ENCODE measurements around the gene SLC25A21. TPM values are rescaled to one million over a fixed set of nuclear protein-coding genes. Genes with fewer than 3 reads are reported as not detected.

Gene SLC25A21
- total RNA-seq, 1 experiment from 2014 or later, result 1.3 TPM

- no peak for DNase-seq (ENCODE audit: low read depth)
- in situ Hi-C loops (cut with HindIII; ENCODE audit: low pct_unique_long_range_greater_than_20kb, low sequenced_read_pairs), result no loop called here
Measured at GRCh38 chr14:36748610-36749213, 423.7 kb downstream of the SLC25A21 start.

DNA sequence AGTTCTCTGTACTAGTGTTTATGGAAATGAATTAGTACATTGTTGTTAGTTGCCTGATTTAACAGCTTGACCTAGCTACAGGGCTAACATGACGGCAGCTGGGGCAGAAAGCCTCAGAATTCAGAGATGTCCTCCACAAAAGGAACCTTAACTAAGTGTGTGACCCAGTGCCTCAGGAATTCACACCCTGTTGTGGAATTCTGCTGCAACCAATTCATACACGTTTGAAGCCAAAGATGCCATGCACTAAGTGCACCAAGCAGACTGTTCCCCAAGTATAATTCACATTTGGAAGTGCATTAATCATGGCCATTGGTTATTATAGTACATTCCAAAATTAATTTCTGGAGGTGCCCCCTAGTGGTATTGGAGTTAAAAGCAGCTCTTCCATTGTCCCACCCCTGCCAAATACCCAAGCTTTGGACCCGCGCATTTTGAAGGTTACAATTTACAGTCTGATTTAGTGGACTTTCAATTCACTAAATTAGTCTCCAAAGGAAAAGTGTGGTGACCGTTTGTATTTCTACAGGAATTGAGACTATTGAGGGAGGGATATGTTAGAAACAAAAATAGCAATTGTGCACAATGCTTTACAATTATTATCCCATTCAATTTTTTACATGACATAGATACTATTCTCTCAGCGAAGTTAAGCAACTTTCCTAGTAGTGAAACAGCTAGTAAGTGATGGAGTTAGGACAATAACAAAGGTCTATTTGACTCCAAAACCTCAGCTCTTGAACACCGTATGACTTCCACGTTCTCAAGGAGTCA, 424.8 kb downstream of the SLC25A21 start:
- no peak for DNase-seq (ENCODE audit: low read depth)
- in situ Hi-C loops (cut with HindIII; ENCODE audit: low pct_unique_long_range_greater_than_20kb, low sequenced_read_pairs), result no loop called here

DNA sequence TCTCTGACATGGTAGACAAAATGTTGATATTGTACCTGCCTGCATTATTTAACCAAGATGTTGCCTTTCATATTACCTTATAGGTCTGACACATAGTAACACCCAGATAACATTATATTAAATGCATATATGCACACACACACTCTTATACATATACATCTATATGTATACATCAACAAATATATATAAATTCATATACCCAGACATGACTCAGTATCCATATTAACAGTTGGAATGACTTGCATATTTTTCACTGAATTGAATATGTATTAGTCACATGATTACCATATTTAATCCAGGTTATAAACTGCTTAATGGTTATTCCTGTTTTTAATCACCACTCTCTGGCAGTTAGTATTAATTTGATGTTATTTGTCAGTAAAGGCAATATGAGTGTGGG, 425.5 kb downstream of the SLC25A21 start:
- in situ Hi-C loops (cut with HindIII; ENCODE audit: low pct_unique_long_range_greater_than_20kb, low sequenced_read_pairs), result no loop called here
- DNase-seq (ENCODE audit: low read depth), result no peak

GRCh38 chr14:36741858-36742257, 430.5 kb downstream of the SLC25A21 start:
- no peak for DNase-seq (ENCODE audit: low read depth)
- in situ Hi-C loops (cut with HindIII; ENCODE audit: low pct_unique_long_range_greater_than_20kb, low sequenced_read_pairs), result no loop called here

- DNase-seq (ENCODE audit: low read depth), result no peak
- in situ Hi-C loops (cut with HindIII; ENCODE audit: low pct_unique_long_range_greater_than_20kb, low sequenced_read_pairs), result no loop called here
Measured at GRCh38 chr14:36738269-36738668, 434.1 kb downstream of the SLC25A21 start.

DNA sequence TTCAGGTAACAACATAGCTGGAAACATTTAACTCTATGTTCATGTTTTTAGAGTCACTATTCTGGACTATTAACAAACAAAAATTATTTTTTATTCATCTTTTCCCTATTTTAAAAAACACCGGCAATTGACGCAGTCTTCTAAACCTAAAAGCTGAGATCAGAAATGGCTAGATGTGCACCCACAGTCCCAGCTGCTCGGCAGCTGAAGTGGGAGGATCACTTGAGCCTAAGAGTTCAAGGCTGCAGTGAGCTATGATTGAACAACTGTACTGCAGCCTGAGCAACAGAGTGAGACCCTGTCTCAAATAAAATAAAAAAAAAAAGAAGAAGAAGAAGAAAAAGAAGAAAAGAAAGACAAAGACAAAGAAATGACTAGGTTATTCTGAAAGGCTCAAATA, 446.3 kb downstream of the SLC25A21 start:
- in situ Hi-C loops (cut with HindIII; ENCODE audit: low pct_unique_long_range_greater_than_20kb, low sequenced_read_pairs), result no loop called here
- DNase-seq (ENCODE audit: low read depth), result no peak

DNA sequence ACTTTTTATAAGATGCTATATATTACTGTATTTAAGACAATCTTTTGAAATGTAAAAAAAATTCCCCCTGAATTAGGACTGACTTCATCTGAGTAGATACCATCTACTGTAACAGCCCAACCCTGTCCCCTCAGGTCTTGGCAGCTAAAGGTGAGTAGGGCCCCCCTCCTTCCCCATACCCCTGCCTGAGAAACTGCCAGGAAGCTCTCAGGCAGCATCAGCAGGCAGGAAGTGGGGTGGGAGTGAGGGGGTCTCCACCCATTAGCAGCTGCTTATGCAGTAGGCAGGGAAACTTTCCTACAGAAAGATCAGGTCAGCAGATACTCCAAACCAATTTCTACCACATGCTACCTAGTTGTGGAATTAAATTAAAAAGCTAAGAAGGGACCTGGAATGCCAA, 448.2 kb downstream of the SLC25A21 start:
- no peak for DNase-seq (ENCODE audit: low read depth)
- in situ Hi-C loops (cut with HindIII; ENCODE audit: low pct_unique_long_range_greater_than_20kb, low sequenced_read_pairs), result no loop called here

DNA sequence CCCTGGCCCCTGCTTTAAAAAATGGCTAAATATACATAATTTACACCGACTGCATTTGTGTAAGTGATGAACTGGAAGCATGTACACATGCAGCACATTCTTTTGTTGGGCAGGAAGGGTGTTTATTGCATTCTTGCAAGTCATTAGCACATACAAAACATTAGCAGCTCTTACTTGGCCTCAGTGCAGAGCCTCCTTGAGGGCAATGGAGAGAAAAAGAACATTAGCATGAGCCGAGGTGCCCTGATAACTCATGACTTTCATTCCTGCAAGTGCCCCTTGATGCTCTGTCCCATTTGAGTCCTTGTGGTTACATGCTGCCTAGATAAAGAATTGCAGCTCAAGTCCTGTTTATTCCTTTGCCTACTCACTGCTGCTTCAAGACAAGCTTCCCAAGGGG, 448.9 kb downstream of the SLC25A21 start:
- in situ Hi-C loops (cut with HindIII; ENCODE audit: low pct_unique_long_range_greater_than_20kb, low sequenced_read_pairs), result no loop called here
- DNase-seq (ENCODE audit: low read depth), result no peak

DNA sequence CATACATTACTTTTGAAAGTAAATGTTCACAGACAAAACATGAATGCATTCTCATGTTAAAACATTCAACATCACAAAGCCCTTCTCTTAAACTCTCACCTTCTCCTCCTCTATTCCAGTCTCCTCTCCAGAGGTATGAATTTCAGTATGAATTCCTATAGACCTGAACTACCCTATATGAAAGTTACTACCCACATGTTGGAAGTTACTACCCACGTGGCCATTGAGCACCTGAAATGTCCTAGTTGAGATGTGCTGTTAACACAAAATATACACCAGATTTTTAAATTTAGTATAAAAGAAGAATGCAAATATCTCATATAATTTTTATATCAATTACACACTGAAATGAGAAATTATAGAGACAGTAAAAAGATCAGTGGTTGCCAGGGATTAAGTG, 450.5 kb downstream of the SLC25A21 start:
- no peak for DNase-seq (ENCODE audit: low read depth)
- in situ Hi-C loops (cut with HindIII; ENCODE audit: low pct_unique_long_range_greater_than_20kb, low sequenced_read_pairs), result no loop called here

GRCh38 chr14:36720657-36721056, 451.7 kb downstream of the SLC25A21 start:
- in situ Hi-C loops (cut with HindIII; ENCODE audit: low pct_unique_long_range_greater_than_20kb, low sequenced_read_pairs), result no loop called here

GRCh38 chr14:36719823-36720222, 452.6 kb downstream of the SLC25A21 start:
- no peak for DNase-seq (ENCODE audit: low read depth)
- in situ Hi-C loops (cut with HindIII; ENCODE audit: low pct_unique_long_range_greater_than_20kb, low sequenced_read_pairs), result no loop called here

More at GRCh38 chr14:36720657-36721056, 451.7 kb downstream of the SLC25A21 start:
- no peak for DNase-seq (ENCODE audit: low read depth)

GRCh38 chr14:36718216-36718615, 454.2 kb downstream of the SLC25A21 start:
- no peak for DNase-seq (ENCODE audit: low read depth)
- in situ Hi-C loops (cut with HindIII; ENCODE audit: low pct_unique_long_range_greater_than_20kb, low sequenced_read_pairs), result no loop called here

DNA sequence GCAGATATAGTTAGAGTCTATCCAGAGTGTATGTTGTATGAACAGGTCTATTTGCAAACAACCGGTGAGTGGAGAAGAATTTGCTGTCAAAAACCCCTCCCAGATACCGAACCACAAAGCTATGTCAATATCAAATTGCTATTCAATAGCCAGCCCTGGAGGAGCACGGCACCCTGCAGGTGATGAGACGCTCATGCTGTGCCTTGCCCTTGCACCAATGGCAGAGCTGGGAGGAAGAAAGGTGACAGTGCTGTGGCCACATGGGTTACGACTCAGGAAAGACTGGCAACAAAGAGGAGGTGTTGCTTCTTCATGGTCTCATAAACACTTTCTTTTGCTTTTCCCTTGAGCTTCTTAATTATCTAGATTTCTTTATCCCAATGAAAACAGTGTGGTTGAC, 455.0 kb downstream of the SLC25A21 start:
- no peak for DNase-seq (ENCODE audit: low read depth)

GRCh38 chr14:36716614-36717184, 455.7 kb downstream of the SLC25A21 start:
- in situ Hi-C loops (cut with HindIII; ENCODE audit: low pct_unique_long_range_greater_than_20kb, low sequenced_read_pairs), result no loop called here
- DNase-seq (ENCODE audit: low read depth), result no peak

More for the DNA sequence above, 455.0 kb downstream of the SLC25A21 start:
- in situ Hi-C loops (cut with HindIII; ENCODE audit: low pct_unique_long_range_greater_than_20kb, low sequenced_read_pairs), result no loop called here

- no peak for DNase-seq (ENCODE audit: low read depth)
- in situ Hi-C loops (cut with HindIII; ENCODE audit: low pct_unique_long_range_greater_than_20kb, low sequenced_read_pairs), result no loop called here
Measured at GRCh38 chr14:36713960-36714703, 458.3 kb downstream of the SLC25A21 start.

DNA sequence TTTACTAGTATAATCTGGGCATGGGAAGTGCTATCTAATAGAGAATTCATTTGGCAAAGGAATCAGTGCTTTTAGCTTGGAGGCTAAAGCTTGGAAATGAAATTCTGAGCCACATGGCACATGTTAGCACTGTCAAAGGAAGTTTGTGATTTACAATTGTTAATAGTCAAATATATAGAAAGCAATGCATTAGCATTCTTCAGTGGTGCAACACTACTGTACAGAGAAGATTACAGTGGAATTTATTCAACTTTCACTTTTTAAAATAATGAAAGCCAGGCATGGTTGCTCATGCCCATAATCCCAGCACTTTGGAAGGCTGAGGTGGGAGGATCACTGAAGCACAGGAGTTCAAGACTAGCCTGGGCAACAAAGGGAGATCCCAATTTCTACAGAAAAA, 464.8 kb downstream of the SLC25A21 start:
- no peak for DNase-seq (ENCODE audit: low read depth)
- in situ Hi-C loops (cut with HindIII; ENCODE audit: low pct_unique_long_range_greater_than_20kb, low sequenced_read_pairs), result no loop called here

GRCh38 chr14:36702474-36702873, 469.9 kb downstream of the SLC25A21 start:
- in situ Hi-C loops (cut with HindIII; ENCODE audit: low pct_unique_long_range_greater_than_20kb, low sequenced_read_pairs), result no loop called here
- no peak for DNase-seq (ENCODE audit: low read depth)

- no peak for DNase-seq (ENCODE audit: low read depth)
- in situ Hi-C loops (cut with HindIII; ENCODE audit: low pct_unique_long_range_greater_than_20kb, low sequenced_read_pairs), result no loop called here
Measured at GRCh38 chr14:36701132-36701531, 471.3 kb downstream of the SLC25A21 start.

DNA sequence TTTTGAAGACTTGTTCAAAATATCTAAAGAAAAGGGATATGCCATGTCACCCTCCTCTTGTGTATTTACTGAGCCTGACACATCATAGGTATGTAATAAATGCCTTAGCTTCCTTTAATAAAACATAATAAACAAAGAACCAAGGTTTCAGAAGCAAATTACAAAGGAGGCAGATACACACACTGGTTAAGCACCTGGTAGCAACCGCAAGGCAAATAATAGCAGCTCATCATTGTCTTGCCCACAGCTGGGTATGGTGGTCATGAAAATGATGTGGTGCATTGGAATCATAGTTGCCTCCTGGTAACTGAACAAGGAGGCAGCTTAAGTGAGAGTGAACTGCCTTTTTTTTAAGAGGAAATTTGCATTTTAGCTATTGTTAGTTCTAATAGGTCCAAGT, 471.8 kb downstream of the SLC25A21 start:
- in situ Hi-C loops (cut with HindIII; ENCODE audit: low pct_unique_long_range_greater_than_20kb, low sequenced_read_pairs), result no loop called here
- no peak for DNase-seq (ENCODE audit: low read depth)

Data from Caki2 (cell line).